Measurements from ENCODE around the gene DNASE1L2.

DNASE1L2 gene

DNA sequence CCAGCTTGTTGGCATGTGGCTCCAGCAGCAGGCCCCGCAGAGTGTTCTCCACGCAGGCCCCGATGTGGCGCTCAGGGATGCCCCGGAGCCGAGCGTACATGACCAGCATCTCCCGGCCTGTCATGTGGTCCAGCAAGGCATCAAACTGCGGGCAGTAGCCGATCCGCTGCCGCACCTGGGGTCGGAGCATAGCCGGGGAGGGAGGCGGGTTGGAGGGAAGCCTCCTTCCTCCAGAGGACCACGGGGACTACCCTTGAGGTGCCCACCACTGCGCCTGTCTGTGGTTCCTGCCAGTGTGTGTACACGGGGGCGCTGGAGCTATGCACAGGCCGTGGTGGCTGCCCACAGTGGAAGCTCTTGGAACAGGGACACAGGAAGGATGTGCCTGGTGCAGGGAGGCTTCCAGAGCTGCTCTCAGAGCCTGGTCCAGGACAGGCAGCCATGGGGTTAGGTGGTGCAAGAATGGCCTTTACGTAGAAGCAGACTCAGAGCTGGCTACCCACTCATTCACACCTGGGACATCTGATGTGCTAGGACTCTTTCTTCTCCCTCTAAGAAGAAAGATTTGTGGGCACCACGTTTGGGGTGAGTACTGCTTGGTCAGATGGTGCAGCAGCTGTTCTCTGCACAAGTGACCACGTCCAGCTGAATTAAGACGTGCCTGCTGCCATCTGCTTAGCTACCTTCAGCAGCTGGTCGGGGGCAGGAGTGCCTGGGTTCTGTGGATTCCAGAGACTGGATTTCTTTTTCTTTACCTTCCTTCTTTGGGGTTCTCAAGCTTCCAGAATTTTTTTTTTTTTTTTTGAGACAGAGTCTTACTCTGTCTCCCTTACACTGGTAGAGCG lies 42.9 kb downstream of the DNASE1L2 start:
- no peak for DNase-seq (ENCODE audit: low read depth)
- no peak overlapping the region for H3K4me3 ChIP-seq (ENCODE audit: low read depth, low read length)
- TF ChIP-seq CTCF (IDR thresholded peaks at IDR 0.05; ENCODE audit: control insufficient read depth, extremely low read depth, insufficient read depth) = no peak

DNA sequence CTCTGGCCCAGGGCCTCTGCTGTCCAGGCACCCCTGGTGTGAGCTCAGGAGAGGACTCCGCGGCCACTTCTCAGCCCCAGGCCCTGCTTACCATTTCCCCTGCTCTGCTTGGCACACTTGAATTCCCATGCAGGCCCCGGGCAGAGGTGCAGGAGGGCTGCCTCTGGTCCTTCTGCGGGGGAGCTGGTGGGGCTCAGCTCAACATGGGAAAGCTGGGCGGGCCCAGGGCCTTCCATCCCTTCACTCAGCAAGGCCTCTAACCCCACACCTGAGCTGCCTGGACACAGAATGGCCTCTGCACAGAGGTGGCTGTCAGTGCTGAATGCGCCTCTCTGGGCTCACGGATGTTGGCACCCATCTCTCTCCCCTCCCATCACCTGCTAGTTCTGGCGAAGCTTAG lies 44.2 kb downstream of the DNASE1L2 start:
- TF ChIP-seq CTCF (IDR thresholded peaks at IDR 0.05; ENCODE audit: control insufficient read depth, extremely low read depth, insufficient read depth) = no peak
- H3K4me3 ChIP-seq (ENCODE audit: low read depth, low read length) = no peak overlapping the region
- DNase-seq (ENCODE audit: low read depth) = no peak

DNA sequence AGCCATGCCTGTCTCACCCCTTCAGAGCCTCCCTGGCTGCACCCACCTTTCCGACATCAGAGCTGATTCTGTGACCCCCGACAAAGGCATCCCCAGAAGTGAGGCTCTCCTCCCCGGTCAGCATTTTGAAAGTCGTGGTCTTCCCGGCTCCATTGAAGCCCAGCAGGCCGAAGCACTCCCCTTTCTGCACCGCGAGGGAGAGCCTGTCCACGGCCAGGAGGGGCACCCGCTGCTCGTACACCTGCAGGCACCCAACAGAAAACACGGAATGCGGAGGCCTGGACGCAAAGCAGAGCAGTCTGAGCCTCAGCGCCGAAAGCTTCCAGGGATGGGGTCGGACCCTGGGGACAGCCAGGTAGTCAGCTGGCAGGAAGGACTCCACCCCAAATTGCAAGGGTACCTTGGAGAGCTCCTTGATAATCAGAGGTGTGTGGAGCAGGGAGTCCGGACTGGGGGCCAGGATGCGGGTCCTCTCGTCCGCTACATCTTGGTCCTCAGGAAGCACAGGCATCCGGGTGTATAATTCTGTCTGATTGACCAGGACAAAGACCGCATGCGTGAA lies 44.8 kb downstream of the DNASE1L2 start:
- no peak for TF ChIP-seq CTCF (IDR thresholded peaks at IDR 0.05; ENCODE audit: control insufficient read depth, extremely low read depth, insufficient read depth)
- DNase-seq (ENCODE audit: low read depth) = no peak
- no peak overlapping the region for H3K4me3 ChIP-seq (ENCODE audit: low read depth, low read length)

- no peak for DNase-seq (ENCODE audit: low read depth)
- H3K4me3 ChIP-seq (ENCODE audit: low read depth, low read length) = no peak overlapping the region
- no peak for TF ChIP-seq CTCF (IDR thresholded peaks at IDR 0.05; ENCODE audit: control insufficient read depth, extremely low read depth, insufficient read depth)
These were observed 46.0 kb downstream of the DNASE1L2 start for GRCh38 chr16:2282262-2282661.

DNA sequence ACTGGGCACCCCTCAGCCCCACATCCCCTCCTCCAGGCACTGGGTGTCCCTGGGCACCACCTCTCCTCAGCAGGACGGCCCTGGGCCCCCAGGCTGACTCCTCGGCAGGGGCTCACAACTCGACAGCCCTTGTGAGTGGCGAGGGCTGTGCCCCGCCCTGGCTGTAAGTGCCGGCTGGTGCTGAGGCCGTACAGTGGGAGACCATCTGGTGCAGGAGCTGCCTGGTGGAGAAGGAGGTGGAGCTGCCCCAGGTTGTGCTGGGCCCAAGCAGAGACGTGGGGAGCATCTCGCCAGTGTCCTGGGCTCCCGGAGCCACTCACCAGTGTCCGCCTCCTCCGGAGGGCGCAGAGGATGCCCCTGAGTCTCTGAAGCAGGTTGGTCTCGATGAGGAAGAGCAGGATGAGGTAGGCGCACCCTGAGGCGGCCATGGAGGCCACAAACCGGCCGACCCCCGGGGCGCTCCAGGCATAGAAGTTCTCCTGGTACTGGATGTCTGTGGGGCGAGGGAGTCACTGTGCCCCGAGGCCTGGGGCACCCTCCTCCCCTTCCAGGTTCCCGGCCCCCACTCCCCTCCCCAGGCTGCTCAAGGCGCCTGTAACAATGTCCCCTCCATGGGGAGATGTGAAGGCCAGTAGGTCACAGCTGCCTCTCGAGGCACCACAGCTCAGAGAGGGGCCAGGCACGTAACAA lies 46.8 kb downstream of the DNASE1L2 start:
- no peak for DNase-seq (ENCODE audit: low read depth)
- H3K4me3 ChIP-seq (ENCODE audit: low read depth, low read length) = no peak overlapping the region
- no peak for TF ChIP-seq CTCF (IDR thresholded peaks at IDR 0.05; ENCODE audit: control insufficient read depth, extremely low read depth, insufficient read depth)

DNA sequence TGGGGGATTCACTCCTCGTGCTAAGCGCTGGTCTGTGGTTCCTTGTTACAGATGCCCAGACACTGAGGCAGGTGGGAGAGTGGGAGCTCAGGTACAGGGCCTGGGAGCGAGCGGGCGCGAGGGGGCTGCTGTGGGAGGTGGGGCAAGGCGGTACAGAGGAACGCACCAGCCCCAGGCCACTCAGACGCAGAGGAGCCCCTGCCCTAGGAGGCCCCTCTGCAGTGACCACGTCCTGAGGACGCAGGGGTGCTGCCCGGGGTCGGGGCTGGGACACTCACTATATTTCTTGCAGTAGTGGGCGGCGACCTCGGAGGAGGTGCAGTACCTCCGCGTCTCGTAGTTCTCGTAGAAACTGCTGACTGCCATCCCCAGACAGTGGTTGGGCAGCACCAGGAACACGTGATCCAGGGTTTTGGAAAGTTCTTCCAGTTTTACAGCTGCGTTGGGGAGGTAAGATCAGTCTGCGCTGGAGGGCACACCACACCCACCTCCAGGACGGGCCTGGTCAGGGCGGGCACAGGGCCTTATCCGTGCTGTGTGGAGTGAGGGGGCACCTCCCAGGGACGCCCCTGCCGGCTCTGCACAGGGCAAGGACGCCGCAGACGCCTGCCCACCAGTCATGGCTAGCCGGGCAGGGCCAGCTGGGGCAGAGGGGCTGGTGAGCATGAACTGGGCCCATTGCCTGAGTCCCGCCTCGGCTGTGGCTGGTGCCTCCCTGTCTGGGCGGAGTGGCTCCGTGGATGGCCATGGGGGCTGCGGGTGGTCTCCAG lies 47.9 kb downstream of the DNASE1L2 start:
- no peak for DNase-seq (ENCODE audit: low read depth)
- no peak overlapping the region for H3K4me3 ChIP-seq (ENCODE audit: low read depth, low read length)
- no peak for TF ChIP-seq CTCF (IDR thresholded peaks at IDR 0.05; ENCODE audit: control insufficient read depth, extremely low read depth, insufficient read depth)
